Measurements from ENCODE around the gene CBY3. TPM values are rescaled to one million over a fixed set of nuclear protein-coding genes. Genes with fewer than 3 reads are reported as not detected.
A peak's percentile ranks its signal among the peaks of the same experiment; 100 is the strongest.

The CBY3 gene
- total RNA-seq, 1 experiment from 2014 or later: 0.68 TPM

DNA sequence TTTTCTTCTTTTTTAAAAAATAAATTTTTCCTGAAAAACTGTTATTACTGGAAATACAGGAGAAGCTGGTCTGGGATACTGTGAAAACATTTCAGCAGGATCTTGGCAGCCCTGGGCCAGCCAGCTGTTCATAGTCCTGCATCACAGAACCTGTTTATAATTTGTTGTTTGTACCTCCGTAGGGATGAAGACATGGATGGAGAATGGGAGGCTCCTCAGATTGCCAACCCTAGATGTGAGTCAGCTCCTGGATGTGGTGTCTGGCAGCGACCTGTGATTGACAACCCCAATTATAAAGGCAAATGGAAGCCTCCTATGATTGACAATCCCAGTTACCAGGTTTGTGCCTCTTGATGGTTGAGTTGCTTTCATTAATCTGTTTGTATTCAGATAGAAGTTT is 39.4 kb upstream of the CBY3 start:
- Mint-ChIP-seq H3K9me3 (ENCODE audit: unreplicated experiment) (no peaks in the 10 kb centered on the region), H3K4me3 (ENCODE audit: unreplicated experiment) (no peak overlapping the region), H3K4me1 (ENCODE audit: low read depth, unreplicated experiment) (no peaks in the 10 kb centered on the region), H3K36me3 (ENCODE audit: insufficient read depth, unreplicated experiment) (peaks cover 96% of the 10 kb centered on the region), H3K27me3 (ENCODE audit: insufficient read depth, unreplicated experiment) (no peaks in the 10 kb centered on the region), H3K27ac (ENCODE audit: unreplicated experiment) (no peak overlapping the region)
- POLR2A ChIA-PET: no interaction called here
- TF ChIP-seq, protein P1, sequence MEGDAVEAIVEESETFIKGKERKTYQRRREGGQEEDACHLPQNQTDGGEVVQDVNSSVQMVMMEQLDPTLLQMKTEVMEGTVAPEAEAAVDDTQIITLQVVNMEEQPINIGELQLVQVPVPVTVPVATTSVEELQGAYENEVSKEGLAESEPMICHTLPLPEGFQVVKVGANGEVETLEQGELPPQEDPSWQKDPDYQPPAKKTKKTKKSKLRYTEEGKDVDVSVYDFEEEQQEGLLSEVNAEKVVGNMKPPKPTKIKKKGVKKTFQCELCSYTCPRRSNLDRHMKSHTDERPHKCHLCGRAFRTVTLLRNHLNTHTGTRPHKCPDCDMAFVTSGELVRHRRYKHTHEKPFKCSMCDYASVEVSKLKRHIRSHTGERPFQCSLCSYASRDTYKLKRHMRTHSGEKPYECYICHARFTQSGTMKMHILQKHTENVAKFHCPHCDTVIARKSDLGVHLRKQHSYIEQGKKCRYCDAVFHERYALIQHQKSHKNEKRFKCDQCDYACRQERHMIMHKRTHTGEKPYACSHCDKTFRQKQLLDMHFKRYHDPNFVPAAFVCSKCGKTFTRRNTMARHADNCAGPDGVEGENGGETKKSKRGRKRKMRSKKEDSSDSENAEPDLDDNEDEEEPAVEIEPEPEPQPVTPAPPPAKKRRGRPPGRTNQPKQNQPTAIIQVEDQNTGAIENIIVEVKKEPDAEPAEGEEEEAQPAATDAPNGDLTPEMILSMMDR (IDR thresholded peaks at IDR 0.05; ENCODE audit: insufficient read depth in 1 of 2, low read depth in 1 of 2, low read length in 1 of 2, severe bottlenecking in 1 of 2, unreplicated experiment in 1 of 2): no peak
- H3K4me1 ChIP-seq: no peaks in the 10 kb centered on the region
- peaks cover 12% of the 10 kb centered on the region for H3K36me3 ChIP-seq (ENCODE audit: control insufficient read depth, insufficient read depth, low read length)
- CTCF ChIA-PET: no interaction called here
- H3K9me3 ChIP-seq: no peaks in the 10 kb centered on the region
- no peak overlapping the region for H3K4me3 ChIP-seq (ENCODE audit: low read depth, low read length)
- no peak for DNase-seq
- intact Hi-C loops (cut with micrococcal nuclease; ENCODE audit: unreplicated experiment): no loop called here
- H3K27me3 ChIP-seq (replicated peaks; ENCODE audit: control insufficient read depth, insufficient read depth, low read length): no peaks in the 10 kb centered on the region
- BruUV-seq (replicated peaks): no TSS peak

DNA sequence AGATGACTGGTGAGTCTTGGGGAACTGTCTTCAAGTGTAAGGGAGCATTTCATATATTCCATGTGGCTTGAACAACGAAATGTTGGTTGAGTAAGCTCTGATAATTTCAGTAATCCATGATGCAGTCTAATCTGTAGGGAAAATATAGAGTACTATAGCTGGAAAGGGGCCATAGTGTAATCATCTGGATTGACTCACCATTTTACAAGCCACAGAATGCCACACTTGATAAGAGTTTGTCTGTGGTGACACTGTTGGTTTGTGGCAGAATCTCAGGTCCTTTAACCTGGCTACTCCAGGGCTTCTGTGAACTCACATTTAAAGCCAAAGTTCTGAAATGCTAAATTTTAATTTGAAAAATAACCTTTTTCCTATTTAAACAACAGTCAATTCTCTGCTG is 35.5 kb upstream of the CBY3 start:
- intact Hi-C loops (cut with micrococcal nuclease; ENCODE audit: unreplicated experiment): no loop called here
- Histone ChIP-seq H3K27me3 (replicated peaks; ENCODE audit: control insufficient read depth, insufficient read depth, low read length) (no peaks in the 10 kb centered on the region), H3K4me1 (no peaks in the 10 kb centered on the region), H3K36me3 (ENCODE audit: control insufficient read depth, insufficient read depth, low read length) (peaks cover 7% of the 10 kb centered on the region), H3K9me3 (no peaks in the 10 kb centered on the region), H3K4me3 (ENCODE audit: low read depth, low read length) (no peak overlapping the region)
- BruUV-seq (replicated peaks): no TSS peak
- no peak overlapping the region for H3K4me3 Mint-ChIP-seq (ENCODE audit: unreplicated experiment)
- TF ChIP-seq, protein P1 (IDR thresholded peaks at IDR 0.05; ENCODE audit: insufficient read depth in 1 of 2, low read depth in 1 of 2, low read length in 1 of 2, severe bottlenecking in 1 of 2, unreplicated experiment in 1 of 2): no peak
- no peaks in the 10 kb centered on the region for H3K9me3 Mint-ChIP-seq (ENCODE audit: unreplicated experiment)
- no peaks in the 10 kb centered on the region for H3K27me3 Mint-ChIP-seq (ENCODE audit: insufficient read depth, unreplicated experiment)
- no peak for DNase-seq
- POLR2A ChIA-PET: no interaction called here
- CTCF ChIA-PET: no interaction called here
- peaks cover 98% of the 10 kb centered on the region for H3K36me3 Mint-ChIP-seq (ENCODE audit: insufficient read depth, unreplicated experiment)
- no peaks in the 10 kb centered on the region for H3K4me1 Mint-ChIP-seq (ENCODE audit: low read depth, unreplicated experiment)
- no peak overlapping the region for H3K27ac Mint-ChIP-seq (ENCODE audit: unreplicated experiment)

DNA sequence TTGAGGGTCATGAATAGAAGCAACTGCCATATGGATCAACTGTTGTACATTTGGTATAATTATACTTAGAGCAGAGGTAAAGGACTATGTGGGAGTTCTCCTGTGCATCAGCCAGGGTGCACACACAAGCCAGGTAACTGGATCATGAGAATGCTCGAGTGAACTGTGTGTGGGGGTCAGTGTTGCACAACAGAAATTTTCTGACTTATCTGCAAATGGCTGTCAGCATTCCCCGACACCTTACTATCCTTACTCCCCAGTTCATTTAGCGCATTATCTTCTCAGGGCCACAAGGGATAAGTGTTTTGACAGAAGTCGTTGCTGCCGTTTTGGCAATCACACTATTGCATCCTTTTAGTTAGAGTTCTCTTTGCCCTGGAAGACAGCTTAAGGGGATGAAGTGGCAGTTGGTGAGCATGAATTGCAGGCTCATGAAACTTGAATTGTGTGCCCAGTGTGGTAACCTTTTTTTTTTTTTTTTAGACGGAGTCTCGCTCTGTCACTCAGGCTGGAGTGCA is 19.6 kb upstream of the CBY3 start:
- peak overlapping the region; percentile 95 for H3K4me3 ChIP-seq (ENCODE audit: low read depth, low read length)
- Mint-ChIP-seq H3K4me3 (ENCODE audit: unreplicated experiment) (peak overlapping the region; percentile 99), H3K36me3 (ENCODE audit: insufficient read depth, unreplicated experiment) (peaks cover 72% of the 10 kb centered on the region), H3K9me3 (ENCODE audit: unreplicated experiment) (no peaks in the 10 kb centered on the region), H3K27ac (ENCODE audit: unreplicated experiment) (peak overlapping the region; percentile 93), H3K4me1 (ENCODE audit: low read depth, unreplicated experiment) (peaks cover 8% of the 10 kb centered on the region), H3K27me3 (ENCODE audit: insufficient read depth, unreplicated experiment) (no peaks in the 10 kb centered on the region)
- H3K27me3 ChIP-seq (replicated peaks; ENCODE audit: control insufficient read depth, insufficient read depth, low read length): no peaks in the 10 kb centered on the region
- peaks cover 8% of the 10 kb centered on the region for H3K4me1 ChIP-seq
- TF ChIP-seq, protein P1 (IDR thresholded peaks at IDR 0.05; ENCODE audit: insufficient read depth in 1 of 2, low read depth in 1 of 2, low read length in 1 of 2, severe bottlenecking in 1 of 2, unreplicated experiment in 1 of 2): no peak
- H3K36me3 ChIP-seq (ENCODE audit: control insufficient read depth, insufficient read depth, low read length): peaks cover 1% of the 10 kb centered on the region
- H3K9me3 ChIP-seq: no peaks in the 10 kb centered on the region
- POLR2A ChIA-PET: interaction anchor here (0.7 kb wide), 2 partner anchors 50 to 150 kb away, joined by 4 to 6 read pairs; partner anchors contain the start of gene RUFY1
- intact Hi-C loops (cut with micrococcal nuclease; ENCODE audit: unreplicated experiment): no loop called here
- no TSS peak for BruUV-seq (replicated peaks)
- DNase-seq: peak; percentile 45 to 48
- CTCF ChIA-PET: no interaction called here

Data from Caco-2 (cell line).